ENCODE results near the gene PKD2L1. TPM values are rescaled to one million over a fixed set of nuclear protein-coding genes. Genes with fewer than 3 reads are reported as not detected.

The PKD2L1 gene
- total and polyA plus RNA-seq, 9 of the 15 experiments (the other 6 are each of a cell fraction or from before 2014, with no cell fraction given): not detected

GRCh38 chr10:100346765-100347567, 16.9 kb upstream of the PKD2L1 start, which contains the start of gene SCD (continued):
- peak; percentile 14; the same call in 1 of the 2 replicates for TF ChIP-seq MYC (IDR thresholded peaks at IDR 0.05; ENCODE audit: low read depth, low read length)
- no peak for TF ChIP-seq MYC (CRISPR knock-in tag; IDR thresholded peaks at IDR 0.05; ENCODE audit: borderline replicate concordance, low read depth)
- peak in 1 of 2 experiments; percentile 76; a peak in 1 of 4 replicates for TF ChIP-seq UBTF (IDR thresholded peaks at IDR 0.05; ENCODE audit: borderline replicate concordance in 1 of 2, low read depth in 2 of 2, low read length in 2 of 2)
- no peak for TF ChIP-seq RBM39 (optimal IDR thresholded peaks at IDR 0.05; ENCODE audit: low read depth, low read length)
- TF ChIP-seq CBX1 (IDR thresholded peaks at IDR 0.05; ENCODE audit: low read depth): peak; percentile 38; the same call in 1 of the 2 replicates
- peak; percentile 76 to 87; a peak in 3 of 4 replicates for TF ChIP-seq MAZ (CRISPR knock-in tag; conservative IDR thresholded peaks at IDR 0.05 in 1 of 2, IDR thresholded peaks at IDR 0.05 in 1 of 2)
- 0 out of 2 replicates have a peak, but pooled peaks have one; percentile 70 for TF ChIP-seq KAT7 (CRISPR knock-in tag; IDR thresholded peaks at IDR 0.05; ENCODE audit: borderline replicate concordance)
- TF ChIP-seq TCF7 (IDR thresholded peaks at IDR 0.05; ENCODE audit: borderline replicate concordance): no peak
- TF ChIP-seq, protein P1, sequence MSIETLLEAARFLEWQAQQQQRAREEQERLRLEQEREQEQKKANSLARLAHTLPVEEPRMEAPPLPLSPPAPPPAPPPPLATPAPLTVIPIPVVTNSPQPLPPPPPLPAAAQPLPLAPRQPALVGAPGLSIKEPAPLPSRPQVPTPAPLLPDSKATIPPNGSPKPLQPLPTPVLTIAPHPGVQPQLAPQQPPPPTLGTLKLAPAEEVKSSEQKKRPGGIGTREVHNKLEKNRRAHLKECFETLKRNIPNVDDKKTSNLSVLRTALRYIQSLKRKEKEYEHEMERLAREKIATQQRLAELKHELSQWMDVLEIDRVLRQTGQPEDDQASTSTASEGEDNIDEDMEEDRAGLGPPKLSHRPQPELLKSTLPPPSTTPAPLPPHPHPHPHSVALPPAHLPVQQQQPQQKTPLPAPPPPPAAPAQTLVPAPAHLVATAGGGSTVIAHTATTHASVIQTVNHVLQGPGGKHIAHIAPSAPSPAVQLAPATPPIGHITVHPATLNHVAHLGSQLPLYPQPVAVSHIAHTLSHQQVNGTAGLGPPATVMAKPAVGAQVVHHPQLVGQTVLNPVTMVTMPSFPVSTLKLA (conservative IDR thresholded peaks at IDR 0.05): peak; percentile 63 to 74; a peak in 3 of 4 replicates
- peak; percentile 26 for TF ChIP-seq NEUROD1 (IDR thresholded peaks at IDR 0.05; ENCODE audit: borderline replicate concordance, low read depth, low read length, partially characterized antibody)
- peak; percentile 35; the same call in 1 of the 2 replicates for TF ChIP-seq FOXP1 (CRISPR knock-in tag; IDR thresholded peaks at IDR 0.05)
- TF ChIP-seq, protein P2, sequence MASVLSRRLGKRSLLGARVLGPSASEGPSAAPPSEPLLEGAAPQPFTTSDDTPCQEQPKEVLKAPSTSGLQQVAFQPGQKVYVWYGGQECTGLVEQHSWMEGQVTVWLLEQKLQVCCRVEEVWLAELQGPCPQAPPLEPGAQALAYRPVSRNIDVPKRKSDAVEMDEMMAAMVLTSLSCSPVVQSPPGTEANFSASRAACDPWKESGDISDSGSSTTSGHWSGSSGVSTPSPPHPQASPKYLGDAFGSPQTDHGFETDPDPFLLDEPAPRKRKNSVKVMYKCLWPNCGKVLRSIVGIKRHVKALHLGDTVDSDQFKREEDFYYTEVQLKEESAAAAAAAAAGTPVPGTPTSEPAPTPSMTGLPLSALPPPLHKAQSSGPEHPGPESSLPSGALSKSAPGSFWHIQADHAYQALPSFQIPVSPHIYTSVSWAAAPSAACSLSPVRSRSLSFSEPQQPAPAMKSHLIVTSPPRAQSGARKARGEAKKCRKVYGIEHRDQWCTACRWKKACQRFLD (CRISPR knock-in tag; IDR thresholded peaks at IDR 0.05): 0 out of 2 replicates have a peak, but pooled peaks have one; percentile 18
- peak; percentile 75 for TF ChIP-seq KDM5B (IDR thresholded peaks at IDR 0.05; ENCODE audit: insufficient replicate concordance, low read depth, low read length)
- TF ChIP-seq E2F6 (IDR thresholded peaks at IDR 0.05; ENCODE audit: borderline replicate concordance in 1 of 2, extremely low read depth in 1 of 2, insufficient read depth in 1 of 2, insufficient read length in 1 of 2, low read depth in 1 of 2, low read length in 1 of 2, poor library complexity in 1 of 2, severe bottlenecking in 1 of 2): peak in 1 of 2 experiments; percentile 14
- TF ChIP-seq RBBP5 (IDR thresholded peaks at IDR 0.05; ENCODE audit: borderline replicate concordance, insufficient read depth, low read length, poor library complexity, severe bottlenecking): peak; percentile 41
- TF ChIP-seq, protein P3, sequence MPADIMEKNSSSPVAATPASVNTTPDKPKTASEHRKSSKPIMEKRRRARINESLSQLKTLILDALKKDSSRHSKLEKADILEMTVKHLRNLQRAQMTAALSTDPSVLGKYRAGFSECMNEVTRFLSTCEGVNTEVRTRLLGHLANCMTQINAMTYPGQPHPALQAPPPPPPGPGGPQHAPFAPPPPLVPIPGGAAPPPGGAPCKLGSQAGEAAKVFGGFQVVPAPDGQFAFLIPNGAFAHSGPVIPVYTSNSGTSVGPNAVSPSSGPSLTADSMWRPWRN (IDR thresholded peaks at IDR 0.05; ENCODE audit: low read depth): peak; percentile 59; the same call in 1 of the 2 replicates
